ENCODE results near the gene TMEM116. TPM values are rescaled to one million over a fixed set of nuclear protein-coding genes. Genes with fewer than 3 reads are reported as not detected.
"Not testable (repeated sequence)": the region's sequence is repeated elsewhere in the genome, so short reads cannot be mapped to it uniquely, and the experiment has no call there.

The TMEM116 gene
- total RNA-seq, 2 experiments from 2014 or later = 9.0 to 13.1 TPM

DNA sequence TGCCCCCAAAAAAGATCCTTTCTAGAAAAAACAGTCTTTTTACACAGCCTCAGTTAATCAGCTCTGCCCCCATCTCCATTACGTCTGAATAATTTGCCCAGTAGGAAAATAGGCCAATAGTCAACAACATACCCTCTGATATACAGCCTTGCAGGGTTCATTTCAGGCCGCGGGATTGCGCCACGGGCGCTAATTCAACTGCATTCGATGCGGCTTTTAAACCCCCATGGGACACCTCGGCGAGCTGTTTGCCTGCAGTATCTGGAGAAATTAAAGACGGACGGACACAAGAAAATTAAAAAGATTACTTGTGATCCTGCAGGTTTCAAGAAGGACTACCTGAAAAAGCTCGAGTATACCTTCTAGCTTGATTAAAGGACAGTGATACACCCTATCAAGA is 36.4 kb upstream of the TMEM116 start:
- Histone ChIP-seq H3K27ac (ENCODE audit: low read depth, low read length, poor library complexity, severe bottlenecking) (no peak overlapping the region), H3K79me2 (ENCODE audit: insufficient read depth, low read depth, low read length) (no peaks in the 10 kb centered on the region), H3K36me3 (ENCODE audit: insufficient read depth, low read length) (peaks cover 100% of the 10 kb centered on the region), H3K9me2 (ENCODE audit: insufficient read depth, low read length) (no peaks in the 10 kb centered on the region), H3K4me3 (ENCODE audit: low read depth, low read length, poor library complexity, severe bottlenecking) (no peak overlapping the region), H3K9me3 (ENCODE audit: low read length) (no peaks in the 10 kb centered on the region), H2AFZ (ENCODE audit: low read length) (no peak overlapping the region), H3K4me1 (ENCODE audit: insufficient read depth, low read length, poor library complexity, severe bottlenecking) (no peaks in the 10 kb centered on the region), H3K4me2 (ENCODE audit: low read length) (no peak overlapping the region), H4K20me1 (ENCODE audit: insufficient read depth, low read length) (no peaks in the 10 kb centered on the region)
- CTCF ChIA-PET (ENCODE audit: unreplicated experiment) = no interaction called here
- DNase-seq (ENCODE audit: low spot score) = no peak
- intact Hi-C loops (cut with micrococcal nuclease; ENCODE audit: unreplicated experiment) = no loop called here
- TF ChIP-seq, protein P1, sequence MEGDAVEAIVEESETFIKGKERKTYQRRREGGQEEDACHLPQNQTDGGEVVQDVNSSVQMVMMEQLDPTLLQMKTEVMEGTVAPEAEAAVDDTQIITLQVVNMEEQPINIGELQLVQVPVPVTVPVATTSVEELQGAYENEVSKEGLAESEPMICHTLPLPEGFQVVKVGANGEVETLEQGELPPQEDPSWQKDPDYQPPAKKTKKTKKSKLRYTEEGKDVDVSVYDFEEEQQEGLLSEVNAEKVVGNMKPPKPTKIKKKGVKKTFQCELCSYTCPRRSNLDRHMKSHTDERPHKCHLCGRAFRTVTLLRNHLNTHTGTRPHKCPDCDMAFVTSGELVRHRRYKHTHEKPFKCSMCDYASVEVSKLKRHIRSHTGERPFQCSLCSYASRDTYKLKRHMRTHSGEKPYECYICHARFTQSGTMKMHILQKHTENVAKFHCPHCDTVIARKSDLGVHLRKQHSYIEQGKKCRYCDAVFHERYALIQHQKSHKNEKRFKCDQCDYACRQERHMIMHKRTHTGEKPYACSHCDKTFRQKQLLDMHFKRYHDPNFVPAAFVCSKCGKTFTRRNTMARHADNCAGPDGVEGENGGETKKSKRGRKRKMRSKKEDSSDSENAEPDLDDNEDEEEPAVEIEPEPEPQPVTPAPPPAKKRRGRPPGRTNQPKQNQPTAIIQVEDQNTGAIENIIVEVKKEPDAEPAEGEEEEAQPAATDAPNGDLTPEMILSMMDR (conservative IDR thresholded peaks at IDR 0.05; ENCODE audit: low read length) = no peak
- no peak for TF ChIP-seq EZH2phosphoT487 (IDR thresholded peaks at IDR 0.05; ENCODE audit: borderline replicate concordance, low read depth, low read length)
- no TSS peak for BruUV-seq (replicated peaks)
- POLR2A ChIA-PET = interaction anchor here (0.6 to 0.7 kb wide), 2 partner anchors 16 to 28 kb away, joined by 3 to 4 read pairs; no protein-coding TSS in a partner anchor

DNA sequence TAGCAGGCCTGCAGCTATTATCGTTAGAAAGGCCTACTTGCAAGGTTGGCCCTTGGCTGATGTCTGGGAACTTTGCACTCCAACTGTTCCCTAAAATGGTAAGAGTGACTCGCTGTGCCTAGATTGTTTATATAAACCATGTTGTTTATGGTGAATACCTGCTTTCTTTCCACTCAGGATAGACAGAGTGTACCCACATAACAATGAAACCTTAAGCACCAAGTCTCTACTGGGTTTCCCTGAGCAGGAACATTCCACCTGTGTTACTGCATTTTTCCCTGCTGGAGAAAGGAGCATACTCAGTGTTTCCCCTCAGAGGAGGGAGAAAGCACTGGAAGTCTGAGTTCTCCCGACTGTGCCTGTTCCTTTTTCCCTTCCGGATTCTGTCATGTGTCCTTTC is 33.0 kb upstream of the TMEM116 start:
- H3K9me3 ChIP-seq (ENCODE audit: low read length) = no peaks in the 10 kb centered on the region
- H3K9me2 ChIP-seq (ENCODE audit: insufficient read depth, low read length) = no peaks in the 10 kb centered on the region
- intact Hi-C loops (cut with micrococcal nuclease; ENCODE audit: unreplicated experiment) = no loop called here
- CTCF ChIA-PET (ENCODE audit: unreplicated experiment) = no interaction called here
- BruUV-seq (replicated peaks) = no TSS peak
- no peak overlapping the region for H3K4me2 ChIP-seq (ENCODE audit: low read length)
- H3K36me3 ChIP-seq (ENCODE audit: insufficient read depth, low read length) = peaks cover 98% of the 10 kb centered on the region
- POLR2A ChIA-PET = no interaction called here
- H3K27ac ChIP-seq (ENCODE audit: low read depth, low read length, poor library complexity, severe bottlenecking) = no peak overlapping the region
- H3K79me2 ChIP-seq (ENCODE audit: insufficient read depth, low read depth, low read length) = no peaks in the 10 kb centered on the region
- TF ChIP-seq, protein P1 (conservative IDR thresholded peaks at IDR 0.05; ENCODE audit: low read length) = no peak
- TF ChIP-seq EZH2phosphoT487 (IDR thresholded peaks at IDR 0.05; ENCODE audit: borderline replicate concordance, low read depth, low read length) = no peak
- DNase-seq (ENCODE audit: low spot score) = no peak
- no peaks in the 10 kb centered on the region for H4K20me1 ChIP-seq (ENCODE audit: insufficient read depth, low read length)
- no peak overlapping the region for H3K4me3 ChIP-seq (ENCODE audit: low read depth, low read length, poor library complexity, severe bottlenecking)
- H2AFZ ChIP-seq (ENCODE audit: low read length) = no peak overlapping the region
- H3K4me1 ChIP-seq (ENCODE audit: insufficient read depth, low read length, poor library complexity, severe bottlenecking) = no peaks in the 10 kb centered on the region

DNA sequence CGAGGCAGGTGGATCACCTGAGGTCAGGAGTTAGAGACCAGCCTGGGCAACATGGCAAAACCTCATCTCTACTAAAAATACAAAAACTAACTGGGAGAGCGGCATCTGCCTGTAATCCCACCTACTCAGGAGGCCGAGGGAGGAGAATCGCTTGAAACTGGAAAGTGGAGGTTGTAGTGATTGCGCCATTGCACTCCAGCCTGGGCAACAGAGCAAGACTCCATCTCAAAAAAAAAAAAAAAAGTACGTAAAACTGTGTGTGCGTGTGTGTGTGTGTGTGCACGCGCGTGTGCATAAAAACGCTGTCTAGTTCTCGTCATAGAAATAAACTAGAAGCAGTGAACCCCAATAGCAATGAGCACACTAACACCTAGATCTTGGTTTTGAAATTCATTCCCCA is 23.6 kb upstream of the TMEM116 start:
- H3K4me3 ChIP-seq (ENCODE audit: low read depth, low read length, poor library complexity, severe bottlenecking); DNase-seq (ENCODE audit: low spot score); intact Hi-C loops (cut with micrococcal nuclease; ENCODE audit: unreplicated experiment); H3K4me2 ChIP-seq (ENCODE audit: low read length); H3K27ac ChIP-seq (ENCODE audit: low read depth, low read length, poor library complexity, severe bottlenecking); POLR2A ChIA-PET; H2AFZ ChIP-seq (ENCODE audit: low read length); CTCF ChIA-PET (ENCODE audit: unreplicated experiment); H3K4me1 ChIP-seq (ENCODE audit: insufficient read depth, low read length, poor library complexity, severe bottlenecking); H3K9me3 ChIP-seq (ENCODE audit: low read length); H3K9me2 ChIP-seq (ENCODE audit: insufficient read depth, low read length); H4K20me1 ChIP-seq (ENCODE audit: insufficient read depth, low read length); BruUV-seq (replicated peaks); H3K79me2 ChIP-seq (ENCODE audit: insufficient read depth, low read depth, low read length): not testable (repeated sequence)
- peaks cover 90% of the 10 kb centered on the region for H3K36me3 ChIP-seq (ENCODE audit: insufficient read depth, low read length)

All from OCI-LY7 (cell line).